H9 (cell line): ENCODE measurements around the gene DPM1. TPM values are rescaled to one million over a fixed set of nuclear protein-coding genes. Genes with fewer than 3 reads are reported as not detected.

Source experiments
- DNase-seq: peaks from one replicate; pipeline ENCODE4 v3.0.0-alpha.2; 2017
- H2AFZ ChIP-seq: one replicate; pipeline ENCODE4 v1.6.1; 2013; ENCODE audit warnings: mild to moderate bottlenecking, low read length, control low read depth, moderate library complexity
- H2AK5ac ChIP-seq: 2 replicates; pipeline ENCODE4 v1.6.1; 2013; ENCODE audit warnings: low read length, control low read depth, mixed read lengths; ENCODE audit not compliant: insufficient read length
- H2BK120ac ChIP-seq: one replicate; pipeline ENCODE4 v1.6.1; 2013; ENCODE audit warnings: low read depth, mild to moderate bottlenecking, low read length, control low read depth, inconsistent platforms; ENCODE audit not compliant: poor library complexity, severe bottlenecking
- H2BK12ac ChIP-seq: 2 replicates; pipeline ENCODE4 v1.6.1; 2013; ENCODE audit warnings: low read length, control low read depth, mixed read lengths, low read depth; ENCODE audit not compliant: insufficient read length
- H2BK15ac ChIP-seq: 2 replicates; pipeline ENCODE4 v1.6.1; 2013; ENCODE audit warnings: low read depth, low read length, control low read depth
- H2BK20ac ChIP-seq: one replicate; pipeline ENCODE4 v1.6.1; 2013; ENCODE audit warnings: low read depth, mild to moderate bottlenecking, low read length, control low read depth, inconsistent platforms; ENCODE audit not compliant: poor library complexity, severe bottlenecking
- H2BK5ac ChIP-seq: 2 replicates; pipeline ENCODE4 v1.6.1; 2013; ENCODE audit warnings: low read length, control low read depth, mixed read lengths; ENCODE audit not compliant: insufficient read length
- H3K14ac ChIP-seq: 2 replicates; pipeline ENCODE4 v1.6.1; 2013; ENCODE audit warnings: low read length, control low read depth; ENCODE audit not compliant: insufficient read depth
- H3K18ac ChIP-seq: 2 replicates; pipeline ENCODE4 v1.6.1; 2013; ENCODE audit warnings: low read depth, mild to moderate bottlenecking, mixed read lengths, low read length, control low read depth; ENCODE audit not compliant: insufficient read length
- H3K23ac ChIP-seq: 2 replicates; pipeline ENCODE4 v1.6.1; 2013; ENCODE audit warnings: low read length, control low read depth, mixed read lengths, low read depth; ENCODE audit not compliant: insufficient read length
- H3K23me2 ChIP-seq: 2 replicates; pipeline ENCODE4 v1.6.1; 2013; ENCODE audit warnings: low read depth, mild to moderate bottlenecking, mixed read lengths, low read length, control low read depth; ENCODE audit not compliant: insufficient read length, poor library complexity, severe bottlenecking
- H3K27ac ChIP-seq: 2 replicates; pipeline ENCODE4 v1.5.1; 2013; ENCODE audit warnings: low read length, control low read depth, mixed read lengths, low read depth; ENCODE audit not compliant: insufficient read length
- H3K27me3 ChIP-seq: 2 replicates; pipeline ENCODE4 v1.6.1; 2013; ENCODE audit warnings: low read length, control low read depth, inconsistent platforms; ENCODE audit not compliant: insufficient read depth
- H3K4ac ChIP-seq: 2 replicates; pipeline ENCODE4 v1.6.1; 2013; ENCODE audit warnings: low read depth, mild to moderate bottlenecking, control low read depth, inconsistent platforms, low read length, moderate library complexity
- H3K4me1 ChIP-seq: 2 replicates; pipeline ENCODE4 v1.6.1; 2013; ENCODE audit warnings: low read length, control low read depth, inconsistent platforms; ENCODE audit not compliant: insufficient read depth
- H3K4me2 ChIP-seq: 2 replicates; pipeline ENCODE4 v1.6.1; 2013; ENCODE audit warnings: low read length, control low read depth, mixed read lengths; ENCODE audit not compliant: insufficient read length, insufficient read depth
- H3K56ac ChIP-seq: 2 replicates; pipeline ENCODE4 v1.6.1; 2013; ENCODE audit warnings: low read depth, mild to moderate bottlenecking, mixed read lengths, low read length, control low read depth; ENCODE audit not compliant: insufficient read length
- H3K79me1 ChIP-seq: 2 replicates; pipeline ENCODE4 v1.6.1; 2013; ENCODE audit warnings: low read depth, mild to moderate bottlenecking, moderate library complexity, low read length, control low read depth, inconsistent platforms; ENCODE audit not compliant: insufficient read depth, poor library complexity, severe bottlenecking
- H3K79me2 ChIP-seq: 2 replicates; pipeline ENCODE4 v1.6.1; 2013; ENCODE audit warnings: low read length, control low read depth, inconsistent platforms; ENCODE audit not compliant: insufficient read depth
- H3K9ac ChIP-seq: 2 replicates; pipeline ENCODE4 v1.6.1; 2013; ENCODE audit warnings: low read length, control low read depth, mixed read lengths; ENCODE audit not compliant: insufficient read length; ENCODE audit errors: extremely low read depth
- H3K9me3 ChIP-seq: one replicate; pipeline ENCODE4 v1.6.1; 2013; ENCODE audit warnings: low read depth, low read length, inconsistent platforms; ENCODE audit not compliant: control insufficient read depth
- H3T11ph ChIP-seq: one replicate; pipeline ENCODE4 v1.6.1; 2013; ENCODE audit warnings: mild to moderate bottlenecking, low read length, control low read depth, inconsistent platforms
- H4K20me1 ChIP-seq: one replicate; pipeline ENCODE4 v1.6.1; 2013; ENCODE audit not compliant: control insufficient read depth, insufficient read length, insufficient read depth
- H4K5ac ChIP-seq: 2 replicates; pipeline ENCODE4 v1.6.1; 2013; ENCODE audit warnings: low read depth, mild to moderate bottlenecking, mixed read lengths, low read length, control low read depth; ENCODE audit not compliant: insufficient read length
- H4K8ac ChIP-seq: replicated peaks from 2 replicates; pipeline ENCODE4 v1.6.1; 2013; ENCODE audit warnings: low read length, control low read depth, mixed read lengths, low read depth; ENCODE audit not compliant: insufficient read length
- H4K91ac ChIP-seq: 2 replicates; pipeline ENCODE4 v1.6.1; 2013; ENCODE audit warnings: low read depth, mild to moderate bottlenecking, moderate library complexity, mixed read lengths, low read length, control low read depth; ENCODE audit not compliant: insufficient read length
- H3K27ac Mint-ChIP-seq, 3 experiments: 2 replicates in 2 of 3; 3 replicates in 1 of 3; pipeline ENCODE4 v1.8.0; 2020 to 2021; ENCODE audit warnings: mixed read lengths in 3 of 3, mild to moderate bottlenecking in 1 of 3, moderate library complexity in 1 of 3
- H3K27me3 Mint-ChIP-seq: 2 replicates; pipeline ENCODE4 v1.8.0; 2021; ENCODE audit warnings: low read depth, mild to moderate bottlenecking, moderate library complexity, mixed read lengths
- H3K36me3 Mint-ChIP-seq, 3 experiments: 2 replicates in 2 of 3; 3 replicates in 1 of 3; pipeline ENCODE4 v1.8.0; 2020 to 2021; ENCODE audit warnings: low read depth in 3 of 3, mixed read lengths in 3 of 3; ENCODE audit not compliant: insufficient read depth in 1 of 3
- H3K4me1 Mint-ChIP-seq, 2 experiments: 2 replicates each; pipeline ENCODE4 v1.8.0; 2020; ENCODE audit warnings: mixed read lengths in 2 of 2
- H3K4me3 Mint-ChIP-seq, 2 experiments: 2 replicates in 1 of 2; 3 replicates in 1 of 2; pipeline ENCODE4 v1.8.0; 2020 to 2021; ENCODE audit warnings: mild to moderate bottlenecking in 2 of 2, mixed read lengths in 2 of 2, moderate library complexity in 1 of 2
- H3K9me3 Mint-ChIP-seq, 2 experiments: 2 replicates in 1 of 2; 3 replicates in 1 of 2; pipeline ENCODE4 v1.8.0; 2020; ENCODE audit warnings: mild to moderate bottlenecking in 2 of 2, mixed read lengths in 2 of 2, moderate library complexity in 1 of 2
- CTCF ChIP-seq: fragments of 200-600 bp; sonication (generic); conservative IDR thresholded peaks from 3 replicates; pipeline ENCODE4 v1.8.0; 2021; ENCODE audit warnings: antibody characterized with exemption, mild to moderate bottlenecking
- WGBS: extraction: QIAGEN DNeasy Blood & Tissue Kit; methylation state at CpG from one replicate; pipeline ENCODE4 v1.1.7; 2013; ENCODE audit warnings: missing lambda C conversion rate, low lambda C conversion rate, mixed read lengths; ENCODE audit not compliant: insufficient read length; ENCODE audit errors: extremely low coverage; 5-methylcytosine and 5-hydroxymethylcytosine counted together
- total RNA-seq: library from RNA; stranded (reverse); gene quantifications from 2 replicates; pipeline ENCODE4 v1.2.1, GENCODE V29; 2021

DPM1 gene
- total RNA-seq, 1 experiment from 2014 or later, result 64.0 TPM

GRCh38 chr20:51001430-51002265 is 43.3 kb upstream of the DPM1 start:
- TF ChIP-seq CTCF, result no peak
- Mint-ChIP-seq H3K9me3 (no peaks in the 10 kb centered on the region), H3K4me1 (peaks cover 3 to 10% of the 10 kb centered on the region in 2 experiments; a peak in 2 of 4 replicates), H3K27ac (no peak overlapping the region; a peak in 1 of 7 replicates), H3K36me3 (peaks cover 7 to 9% (median 7%) of the 10 kb centered on the region in 3 experiments; a peak in 5 of 7 replicates), H3K27me3 (peaks cover 8% of the 10 kb centered on the region; the same call in 1 of the 2 replicates), H3K4me3 (no peak overlapping the region)
- H2BK12ac ChIP-seq, result no peak overlapping the region
- H2AFZ ChIP-seq, result no peak overlapping the region
- no peaks in the 10 kb centered on the region for H3K79me1 ChIP-seq
- H2AK5ac ChIP-seq, result no peak overlapping the region
- no peak overlapping the region for H3K14ac ChIP-seq
- no peak overlapping the region for H3K23ac ChIP-seq
- no peaks in the 10 kb centered on the region for H3K27me3 ChIP-seq
- H2BK20ac ChIP-seq, result no peak overlapping the region
- no peak overlapping the region for H3K9ac ChIP-seq
- no peaks in the 10 kb centered on the region for H3K23me2 ChIP-seq
- no peaks in the 10 kb centered on the region for H3K79me2 ChIP-seq
- no peak overlapping the region for H3K4ac ChIP-seq
- no peaks in the 10 kb centered on the region for H3K9me3 ChIP-seq
- no peak overlapping the region for H2BK120ac ChIP-seq
- no peak for DNase-seq
- H4K8ac ChIP-seq, result no peak overlapping the region
- H3K27ac ChIP-seq, result no peak overlapping the region
- no peak overlapping the region for H2BK15ac ChIP-seq
- no peak overlapping the region for H4K5ac ChIP-seq
- no peak overlapping the region for H3K18ac ChIP-seq
- no peak overlapping the region for H3K56ac ChIP-seq
- no peaks in the 10 kb centered on the region for H3K4me1 ChIP-seq
- H3K4me2 ChIP-seq, result no peak overlapping the region
- H4K91ac ChIP-seq, result no peak overlapping the region
- WGBS, result no CpG with 5 or more reads among the region's 20 CpGs
- no peaks in the 10 kb centered on the region for H4K20me1 ChIP-seq
- H2BK5ac ChIP-seq, result no peak overlapping the region
- H3T11ph ChIP-seq, result no peak overlapping the region
